HFF-Myc (cell line): ENCODE results near the gene CREB3L1.

ENCODE experiments used
- DNase-seq: peaks from one replicate; pipeline ENCODE4 v3.0.0-alpha.2; 2011; ENCODE audit warnings: low read depth; ENCODE audit errors: extremely low read depth
- H3K4me3 ChIP-seq: replicated peaks from 2 replicates; pipeline ENCODE4 v1.5.1; 2011; ENCODE audit warnings: low read depth, mild to moderate bottlenecking, control low read depth, low read length
- TF ChIP-seq, protein P1 (sequence below): IDR thresholded peaks from 2 replicates; pipeline ENCODE4 v1.5.1; 2012; ENCODE audit warnings: mild to moderate bottlenecking, low read depth, low read length, control low read depth; ENCODE audit errors: missing control alignments

CREB3L1 gene

DNA sequence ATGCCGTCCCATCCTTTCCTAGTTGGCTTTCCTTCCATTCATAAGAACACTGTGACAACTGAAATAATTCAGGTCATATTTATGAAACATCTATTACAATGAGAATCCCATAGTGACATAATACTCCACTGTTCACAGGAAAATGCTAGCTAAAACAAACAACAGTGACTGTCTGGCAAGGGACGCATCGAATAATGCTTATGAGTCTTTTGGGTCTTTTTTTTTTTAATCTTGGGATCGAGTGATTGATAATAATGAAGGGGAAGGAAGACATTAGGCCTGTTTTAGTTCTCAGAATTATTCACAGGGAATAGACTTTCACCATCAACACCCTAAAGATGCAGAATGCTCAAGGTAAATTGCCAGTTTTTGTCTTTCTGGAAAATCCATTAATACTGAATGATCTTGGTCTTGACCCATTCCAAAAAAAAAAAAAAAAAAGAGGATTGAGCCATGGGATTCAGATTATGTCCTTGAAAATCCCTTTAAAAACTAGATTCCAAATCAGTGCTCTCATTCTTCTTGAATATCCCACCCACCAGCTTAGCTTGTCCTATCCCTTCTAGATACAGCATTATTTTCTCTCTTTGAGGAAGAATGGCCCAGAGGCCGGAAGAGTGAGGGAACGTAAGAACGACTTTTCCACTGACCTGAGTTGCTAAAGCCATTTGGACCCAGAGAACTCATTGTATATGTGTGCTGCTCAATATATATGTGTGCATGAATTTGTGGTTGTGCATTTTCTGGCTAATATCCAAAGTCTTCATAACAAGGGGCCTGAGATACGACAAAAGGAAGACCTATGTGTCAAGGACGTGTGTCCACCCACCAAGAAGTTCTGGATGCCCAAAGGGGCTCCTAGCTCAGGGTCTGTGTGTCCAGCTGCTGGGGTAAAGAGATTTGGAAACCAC is 35.2 kb upstream of the CREB3L1 start:
- DNase-seq, result no peak
- TF ChIP-seq, protein P1, sequence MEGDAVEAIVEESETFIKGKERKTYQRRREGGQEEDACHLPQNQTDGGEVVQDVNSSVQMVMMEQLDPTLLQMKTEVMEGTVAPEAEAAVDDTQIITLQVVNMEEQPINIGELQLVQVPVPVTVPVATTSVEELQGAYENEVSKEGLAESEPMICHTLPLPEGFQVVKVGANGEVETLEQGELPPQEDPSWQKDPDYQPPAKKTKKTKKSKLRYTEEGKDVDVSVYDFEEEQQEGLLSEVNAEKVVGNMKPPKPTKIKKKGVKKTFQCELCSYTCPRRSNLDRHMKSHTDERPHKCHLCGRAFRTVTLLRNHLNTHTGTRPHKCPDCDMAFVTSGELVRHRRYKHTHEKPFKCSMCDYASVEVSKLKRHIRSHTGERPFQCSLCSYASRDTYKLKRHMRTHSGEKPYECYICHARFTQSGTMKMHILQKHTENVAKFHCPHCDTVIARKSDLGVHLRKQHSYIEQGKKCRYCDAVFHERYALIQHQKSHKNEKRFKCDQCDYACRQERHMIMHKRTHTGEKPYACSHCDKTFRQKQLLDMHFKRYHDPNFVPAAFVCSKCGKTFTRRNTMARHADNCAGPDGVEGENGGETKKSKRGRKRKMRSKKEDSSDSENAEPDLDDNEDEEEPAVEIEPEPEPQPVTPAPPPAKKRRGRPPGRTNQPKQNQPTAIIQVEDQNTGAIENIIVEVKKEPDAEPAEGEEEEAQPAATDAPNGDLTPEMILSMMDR, result no peak
- peak overlapping the region; percentile 43 for H3K4me3 ChIP-seq

DNA sequence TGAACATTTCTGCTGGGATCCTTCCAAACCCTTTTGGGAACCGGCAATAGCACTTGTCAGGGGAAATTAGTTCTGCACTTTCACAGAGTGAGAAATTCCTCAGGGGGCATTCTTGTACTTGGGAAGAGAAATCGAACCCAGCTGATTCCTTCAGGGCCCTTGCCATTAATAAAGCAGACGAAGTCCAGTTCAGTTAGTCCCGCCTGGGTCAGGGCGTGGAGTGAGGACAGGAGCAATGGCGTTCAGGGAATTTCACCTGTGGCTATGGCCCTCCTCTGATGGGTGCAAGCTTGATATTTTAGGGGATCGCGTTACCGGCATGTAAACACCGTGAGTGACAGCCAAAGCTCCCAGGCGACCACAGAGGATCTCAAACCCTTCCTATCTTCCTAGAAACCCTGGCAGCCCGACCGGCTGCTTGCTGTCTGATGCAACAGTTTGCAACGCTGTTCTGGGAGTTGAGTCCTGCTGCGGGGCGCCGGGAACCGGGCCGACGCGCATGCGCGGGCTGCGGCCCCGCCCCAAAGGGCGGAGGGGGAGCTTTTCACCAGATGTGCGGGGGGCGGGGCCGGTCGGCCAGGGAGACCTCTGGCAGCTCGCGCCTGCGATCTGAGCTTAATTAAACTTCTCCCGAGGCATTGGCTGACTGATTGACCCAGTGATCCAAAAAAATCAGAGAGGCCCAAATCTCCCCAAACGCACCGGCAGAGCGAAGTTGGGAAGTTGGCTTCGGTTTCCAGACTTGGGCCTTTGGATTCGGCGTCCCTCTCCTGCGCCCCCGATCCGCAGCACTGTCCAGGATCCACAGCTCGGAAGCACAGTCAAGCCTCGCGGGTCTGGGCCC is 34.3 kb upstream of the CREB3L1 start:
- TF ChIP-seq, protein P1, result no peak
- DNase-seq, result peak; percentile 74
- H3K4me3 ChIP-seq, result peak overlapping the region; percentile 43

DNA sequence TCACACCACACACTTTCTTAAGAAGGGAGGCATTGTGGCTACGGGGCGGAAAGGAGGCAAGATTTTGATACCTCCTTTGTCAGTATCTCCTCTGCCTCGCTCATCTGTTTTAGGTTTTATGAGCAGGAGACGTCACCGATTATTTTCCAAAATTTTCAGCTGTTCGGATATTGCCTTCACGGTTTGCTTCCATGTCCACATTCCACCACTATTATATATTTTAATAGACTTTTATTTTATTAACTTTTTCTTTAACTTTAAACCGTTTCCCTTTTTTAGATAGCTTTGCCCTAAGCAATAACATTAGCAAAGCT is 33.7 kb upstream of the CREB3L1 start:
- DNase-seq, result no peak
- peak overlapping the region; percentile 43 for H3K4me3 ChIP-seq
- TF ChIP-seq, protein P1, result no peak

DNA sequence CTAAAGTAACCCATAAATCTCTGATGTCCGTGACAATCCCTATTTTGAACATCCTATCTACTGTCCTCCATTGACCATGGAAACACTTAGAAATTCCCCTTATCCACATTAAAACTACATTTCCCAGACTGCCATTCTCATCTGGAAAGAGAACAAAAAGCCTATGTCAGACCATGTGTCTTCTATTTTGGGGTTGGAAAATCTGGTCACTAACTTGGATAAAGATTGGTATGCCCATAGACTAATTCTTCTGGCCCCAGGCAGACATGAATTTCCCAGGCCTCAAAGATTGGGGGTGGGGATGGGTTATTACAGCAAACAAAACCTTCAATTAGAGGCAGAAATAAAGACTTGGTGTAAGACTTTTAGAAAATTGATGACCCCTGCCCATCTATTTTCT is 30.9 kb upstream of the CREB3L1 start:
- DNase-seq, result no peak
- TF ChIP-seq, protein P1, result no peak
- no peak overlapping the region for H3K4me3 ChIP-seq

GRCh38 chr11:46247090-46247489 is 30.4 kb upstream of the CREB3L1 start:
- no peak overlapping the region for H3K4me3 ChIP-seq
- TF ChIP-seq, protein P1, result no peak
- no peak for DNase-seq

GRCh38 chr11:46247659-46248058 is 29.8 kb upstream of the CREB3L1 start:
- TF ChIP-seq, protein P1, result peak; percentile 41
- no peak for DNase-seq
- H3K4me3 ChIP-seq, result no peak overlapping the region
